MM.1S (cell line): ENCODE data around the gene BCDIN3D.

ENCODE experiments used
- DNase-seq: peaks from one replicate; pipeline ENCODE4 v3.0.0-alpha.2; 2015
- H2AFZ ChIP-seq: fragments of 300-600 bp; sonication (generic); 2 replicates; pipeline ENCODE4 v1.6.0; 2016; ENCODE audit warnings: antibody characterized with exemption, low read length
- H3F3A ChIP-seq: fragments of 300-600 bp; sonication (generic); 2 replicates; pipeline ENCODE4 v1.6.1; 2016; ENCODE audit warnings: mild to moderate bottlenecking, antibody characterized with exemption, low read length, moderate library complexity, mixed read lengths; ENCODE audit not compliant: insufficient read depth
- H3K27ac ChIP-seq: fragments of 300-600 bp; sonication (generic); 2 replicates; pipeline ENCODE4 v1.5.1; 2016; ENCODE audit warnings: mild to moderate bottlenecking, low read length
- H3K27me3 ChIP-seq: fragments of 300-600 bp; sonication (generic); replicated peaks from 2 replicates; pipeline ENCODE4 v1.6.0; 2016; ENCODE audit warnings: low read length; ENCODE audit not compliant: insufficient read depth
- H3K36me3 ChIP-seq: fragments of 300-600 bp; sonication (generic); replicated peaks from 2 replicates; pipeline ENCODE4 v1.6.1; 2016; ENCODE audit warnings: mild to moderate bottlenecking, low read length, mixed read lengths; ENCODE audit not compliant: insufficient read depth
- H3K4me1 ChIP-seq: fragments of 300-600 bp; sonication (generic); 2 replicates; pipeline ENCODE4 v1.6.1; 2016; ENCODE audit warnings: low read length, mixed read lengths
- H3K4me2 ChIP-seq: fragments of 300-600 bp; sonication (generic); 2 replicates; pipeline ENCODE4 v1.6.0; 2016; ENCODE audit warnings: low read depth, low read length
- H3K4me3 ChIP-seq: fragments of 300-600 bp; sonication (generic); 2 replicates; pipeline ENCODE4 v1.5.1; 2016; ENCODE audit warnings: low read length, mixed read lengths
- H3K79me2 ChIP-seq: fragments of 300-600 bp; sonication (generic); 2 replicates; pipeline ENCODE4 v1.6.1; 2016; ENCODE audit warnings: mixed run types, low read length, mixed read lengths
- H3K9ac ChIP-seq: fragments of 300-600 bp; sonication (generic); 2 replicates; pipeline ENCODE4 v1.6.1; 2016; ENCODE audit warnings: low read length, mixed read lengths
- H3K9me2 ChIP-seq: fragments of 300-600 bp; sonication (generic); replicated peaks from 2 replicates; pipeline ENCODE4 v1.6.1; 2016; ENCODE audit warnings: mild to moderate bottlenecking, low read length, mixed read lengths; ENCODE audit not compliant: insufficient read depth
- H3K9me3 ChIP-seq: fragments of 300-600 bp; sonication (generic); replicated peaks from 2 replicates; pipeline ENCODE4 v1.6.1; 2016; ENCODE audit warnings: mild to moderate bottlenecking, low read length, mixed read lengths; ENCODE audit not compliant: insufficient read depth
- H4K20me1 ChIP-seq: fragments of 300-600 bp; sonication (generic); 2 replicates; pipeline ENCODE4 v1.6.1; 2016; ENCODE audit warnings: mild to moderate bottlenecking, low read length, moderate library complexity, mixed read lengths; ENCODE audit not compliant: insufficient read depth
- EZH2 ChIP-seq: fragments of 300-600 bp; sonication (generic); optimal IDR thresholded peaks from 2 replicates; pipeline ENCODE3; 2017; ENCODE audit warnings: low read depth, mild to moderate bottlenecking, antibody characterized with exemption, low read length, mixed read lengths
- EZH2phosphoT487 ChIP-seq: fragments of 300-600 bp; sonication (generic); IDR thresholded peaks from 2 replicates; pipeline ENCODE4 v1.6.1; 2018; ENCODE audit warnings: antibody characterized with exemption, low read length
- TF ChIP-seq, protein P1 (sequence below): fragments of 300-600 bp; sonication (generic); IDR thresholded peaks from 2 replicates; pipeline ENCODE4 v1.5.1; 2016; ENCODE audit warnings: antibody characterized with exemption, low read length, mixed read lengths

The BCDIN3D gene

DNA sequence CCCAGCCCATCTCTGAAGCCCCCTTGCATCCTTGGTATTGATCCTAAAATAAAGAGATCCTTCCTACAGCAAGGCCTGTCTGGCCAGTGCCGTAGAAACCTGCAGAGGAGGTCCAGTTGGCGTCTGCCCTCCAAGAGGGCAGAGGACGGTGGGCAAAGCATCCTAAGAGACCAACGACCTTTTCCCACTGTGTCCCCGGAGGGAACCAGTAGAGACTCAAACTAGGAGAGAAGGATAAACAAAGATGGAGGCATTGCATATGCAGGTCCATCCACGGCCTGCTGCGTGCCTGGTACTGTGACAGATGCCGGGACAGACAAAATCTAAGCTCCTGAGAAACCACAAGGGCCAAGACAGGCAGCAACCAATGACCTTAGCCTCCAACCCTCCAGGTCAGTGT is 18.5 kb downstream of the BCDIN3D start:
- H3K79me2 ChIP-seq: no peaks in the 10 kb centered on the region

GRCh38 chr12:49823951-49824350 is 19.0 kb downstream of the BCDIN3D start:
- no peak for TF ChIP-seq EZH2
- Histone ChIP-seq H3K4me3 (no peak overlapping the region), H3K36me3 (no peaks in the 10 kb centered on the region), H2AFZ (no peak overlapping the region), H3K9me2 (no peaks in the 10 kb centered on the region), H3K9ac (no peak overlapping the region), H3K9me3 (no peaks in the 10 kb centered on the region), H3K27ac (no peak overlapping the region), H3K4me1 (peaks cover 10% of the 10 kb centered on the region), H3K27me3 (peaks cover 36% of the 10 kb centered on the region), H4K20me1 (no peaks in the 10 kb centered on the region), H3F3A (no peaks in the 10 kb centered on the region; the same call in 1 of the 2 replicates), H3K79me2 (no peaks in the 10 kb centered on the region), H3K4me2 (no peak overlapping the region)
- no peak for DNase-seq

More for the DNA sequence above, 18.5 kb downstream of the BCDIN3D start:
- no peak for DNase-seq
- Histone ChIP-seq H3K4me2 (no peak overlapping the region), H3K27me3 (peaks cover 40% of the 10 kb centered on the region), H3K9ac (no peak overlapping the region), H3K9me3 (no peaks in the 10 kb centered on the region), H2AFZ (no peak overlapping the region), H3K4me3 (no peak overlapping the region), H3K36me3 (no peaks in the 10 kb centered on the region), H3F3A (no peaks in the 10 kb centered on the region; the same call in 1 of the 2 replicates), H3K9me2 (no peaks in the 10 kb centered on the region), H4K20me1 (no peaks in the 10 kb centered on the region), H3K27ac (no peak overlapping the region), H3K4me1 (peaks cover 11% of the 10 kb centered on the region)
- no peak for TF ChIP-seq EZH2
- TF ChIP-seq EZH2phosphoT487: no peak
- TF ChIP-seq, protein P1, sequence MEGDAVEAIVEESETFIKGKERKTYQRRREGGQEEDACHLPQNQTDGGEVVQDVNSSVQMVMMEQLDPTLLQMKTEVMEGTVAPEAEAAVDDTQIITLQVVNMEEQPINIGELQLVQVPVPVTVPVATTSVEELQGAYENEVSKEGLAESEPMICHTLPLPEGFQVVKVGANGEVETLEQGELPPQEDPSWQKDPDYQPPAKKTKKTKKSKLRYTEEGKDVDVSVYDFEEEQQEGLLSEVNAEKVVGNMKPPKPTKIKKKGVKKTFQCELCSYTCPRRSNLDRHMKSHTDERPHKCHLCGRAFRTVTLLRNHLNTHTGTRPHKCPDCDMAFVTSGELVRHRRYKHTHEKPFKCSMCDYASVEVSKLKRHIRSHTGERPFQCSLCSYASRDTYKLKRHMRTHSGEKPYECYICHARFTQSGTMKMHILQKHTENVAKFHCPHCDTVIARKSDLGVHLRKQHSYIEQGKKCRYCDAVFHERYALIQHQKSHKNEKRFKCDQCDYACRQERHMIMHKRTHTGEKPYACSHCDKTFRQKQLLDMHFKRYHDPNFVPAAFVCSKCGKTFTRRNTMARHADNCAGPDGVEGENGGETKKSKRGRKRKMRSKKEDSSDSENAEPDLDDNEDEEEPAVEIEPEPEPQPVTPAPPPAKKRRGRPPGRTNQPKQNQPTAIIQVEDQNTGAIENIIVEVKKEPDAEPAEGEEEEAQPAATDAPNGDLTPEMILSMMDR: no peak

DNA sequence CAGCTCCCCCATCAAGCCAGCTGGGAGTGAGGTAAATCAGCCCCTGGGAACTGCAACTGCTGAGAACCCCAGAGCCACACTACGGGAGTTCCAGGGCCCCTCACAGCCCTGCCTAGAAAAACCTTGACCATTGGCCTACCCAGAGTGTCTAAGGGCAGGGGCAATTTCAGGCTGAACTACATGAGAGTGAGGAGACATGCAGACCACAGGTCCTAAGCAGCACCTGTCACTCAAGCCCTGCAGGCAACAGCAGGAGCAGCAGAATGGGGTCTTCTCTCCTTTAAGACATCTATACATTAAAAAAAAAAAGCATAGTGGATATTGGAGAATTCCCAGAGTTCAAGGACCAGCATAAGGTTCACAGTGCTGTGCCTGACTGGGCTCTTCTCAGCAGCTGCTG is 19.6 kb downstream of the BCDIN3D start:
- TF ChIP-seq EZH2phosphoT487 (no peak), EZH2 (no peak)
- TF ChIP-seq, protein P1: no peak
- Histone ChIP-seq H4K20me1 (no peaks in the 10 kb centered on the region), H3K9me3 (no peaks in the 10 kb centered on the region), H3K79me2 (no peaks in the 10 kb centered on the region), H3K36me3 (no peaks in the 10 kb centered on the region), H3K9ac (no peak overlapping the region), H3K27me3 (peaks cover 32% of the 10 kb centered on the region), H3K4me1 (peaks cover 7% of the 10 kb centered on the region; the same call in 1 of the 2 replicates), H3K4me2 (no peak overlapping the region), H3K9me2 (no peaks in the 10 kb centered on the region), H3K27ac (no peak overlapping the region), H3K4me3 (no peak overlapping the region), H2AFZ (no peak overlapping the region), H3F3A (no peaks in the 10 kb centered on the region; the same call in 1 of the 2 replicates)
- DNase-seq: no peak

GRCh38 chr12:49821373-49822287 is 21.3 kb downstream of the BCDIN3D start:
- Histone ChIP-seq H3K79me2 (no peaks in the 10 kb centered on the region), H3K27ac (no peak overlapping the region), H2AFZ (no peak overlapping the region), H3F3A (no peaks in the 10 kb centered on the region; the same call in 1 of the 2 replicates), H3K4me1 (peaks cover 7% of the 10 kb centered on the region; the same call in 1 of the 2 replicates), H3K27me3 (peaks cover 18% of the 10 kb centered on the region), H3K9me2 (no peaks in the 10 kb centered on the region), H4K20me1 (no peaks in the 10 kb centered on the region), H3K4me2 (no peak overlapping the region), H3K36me3 (no peaks in the 10 kb centered on the region), H3K9ac (no peak overlapping the region), H3K9me3 (no peaks in the 10 kb centered on the region), H3K4me3 (no peak overlapping the region)
- TF ChIP-seq EZH2: no peak
- TF ChIP-seq, protein P1: no peak
- no peak for TF ChIP-seq EZH2phosphoT487
- no peak for DNase-seq
